Activated T-helper 17 cell treated with anti-CD3 and anti-CD28 coated beads, Interleukin-2, amount 50 U/mL, for 72 hours (primary cell): ENCODE results near the gene CHMP3. TPM values are rescaled to one million over a fixed set of nuclear protein-coding genes. Genes with fewer than 3 reads are reported as not detected.

Source experiments
- total RNA-seq, 2 donors: library from RNA; stranded (reverse); gene quantifications; one replicate each; pipeline ENCODE4 v1.2.3, GENCODE V29; 2022

CHMP3 gene
- total RNA-seq, 2 donors from 2014 or later: 27.9 to 40.1 TPM

Other genes with a start within 250 kb of the CHMP3 start
- under 1 TPM; 0.11 to 0.26 TPM for gene REEP1, start 225.8 kb downstream of the CHMP3 start, total RNA-seq
- 100 to 1,000 TPM in 1 of 2 donors, 10 to 100 TPM in 1; 86.5 to 204 TPM for gene KDM3A, start 122.1 kb downstream of the CHMP3 start, total RNA-seq
- 10 to 100 TPM; 11.8 to 17.6 TPM for gene RNF103, start 60.4 kb upstream of the CHMP3 start, total RNA-seq
- gene RMND5A, start 156.8 kb upstream of the CHMP3 start, total RNA-seq: 10 to 100 TPM; 17.4 to 27.6 TPM
- 1 to 10 TPM in 1 of 2 donors, under 1 TPM in 1; 0.80 to 2.7 TPM for gene CD8A, start 227.5 kb upstream of the CHMP3 start, total RNA-seq